Measurements from ENCODE around the gene CHRM4.

DNA sequence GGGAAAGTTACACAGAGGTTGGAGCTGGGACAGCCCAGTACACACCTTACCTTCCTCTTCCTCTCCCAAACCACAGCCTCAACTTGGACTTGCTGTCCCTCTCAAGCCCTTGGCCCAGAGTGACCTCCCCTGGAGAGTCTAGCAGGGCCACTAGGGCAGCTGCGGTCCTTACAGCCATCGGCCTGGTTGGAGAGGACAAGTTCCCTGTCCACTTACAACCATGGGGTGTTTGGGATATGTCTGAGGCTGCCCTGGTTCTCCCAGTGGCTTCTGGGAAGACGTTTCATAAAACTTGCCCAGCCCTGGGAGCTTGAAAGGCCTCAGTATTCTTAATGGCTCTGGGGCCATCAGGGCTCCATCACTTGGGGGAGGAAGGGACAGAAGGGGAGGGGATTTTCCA lies 57.4 kb downstream of the CHRM4 start:
- no peak for TF ChIP-seq POLR2AphosphoS5 (IDR thresholded peaks at IDR 0.05)
- TF ChIP-seq, protein P1, sequence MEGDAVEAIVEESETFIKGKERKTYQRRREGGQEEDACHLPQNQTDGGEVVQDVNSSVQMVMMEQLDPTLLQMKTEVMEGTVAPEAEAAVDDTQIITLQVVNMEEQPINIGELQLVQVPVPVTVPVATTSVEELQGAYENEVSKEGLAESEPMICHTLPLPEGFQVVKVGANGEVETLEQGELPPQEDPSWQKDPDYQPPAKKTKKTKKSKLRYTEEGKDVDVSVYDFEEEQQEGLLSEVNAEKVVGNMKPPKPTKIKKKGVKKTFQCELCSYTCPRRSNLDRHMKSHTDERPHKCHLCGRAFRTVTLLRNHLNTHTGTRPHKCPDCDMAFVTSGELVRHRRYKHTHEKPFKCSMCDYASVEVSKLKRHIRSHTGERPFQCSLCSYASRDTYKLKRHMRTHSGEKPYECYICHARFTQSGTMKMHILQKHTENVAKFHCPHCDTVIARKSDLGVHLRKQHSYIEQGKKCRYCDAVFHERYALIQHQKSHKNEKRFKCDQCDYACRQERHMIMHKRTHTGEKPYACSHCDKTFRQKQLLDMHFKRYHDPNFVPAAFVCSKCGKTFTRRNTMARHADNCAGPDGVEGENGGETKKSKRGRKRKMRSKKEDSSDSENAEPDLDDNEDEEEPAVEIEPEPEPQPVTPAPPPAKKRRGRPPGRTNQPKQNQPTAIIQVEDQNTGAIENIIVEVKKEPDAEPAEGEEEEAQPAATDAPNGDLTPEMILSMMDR (IDR thresholded peaks at IDR 0.05): no peak
